ENCODE results near the gene ITGA4.

DNA sequence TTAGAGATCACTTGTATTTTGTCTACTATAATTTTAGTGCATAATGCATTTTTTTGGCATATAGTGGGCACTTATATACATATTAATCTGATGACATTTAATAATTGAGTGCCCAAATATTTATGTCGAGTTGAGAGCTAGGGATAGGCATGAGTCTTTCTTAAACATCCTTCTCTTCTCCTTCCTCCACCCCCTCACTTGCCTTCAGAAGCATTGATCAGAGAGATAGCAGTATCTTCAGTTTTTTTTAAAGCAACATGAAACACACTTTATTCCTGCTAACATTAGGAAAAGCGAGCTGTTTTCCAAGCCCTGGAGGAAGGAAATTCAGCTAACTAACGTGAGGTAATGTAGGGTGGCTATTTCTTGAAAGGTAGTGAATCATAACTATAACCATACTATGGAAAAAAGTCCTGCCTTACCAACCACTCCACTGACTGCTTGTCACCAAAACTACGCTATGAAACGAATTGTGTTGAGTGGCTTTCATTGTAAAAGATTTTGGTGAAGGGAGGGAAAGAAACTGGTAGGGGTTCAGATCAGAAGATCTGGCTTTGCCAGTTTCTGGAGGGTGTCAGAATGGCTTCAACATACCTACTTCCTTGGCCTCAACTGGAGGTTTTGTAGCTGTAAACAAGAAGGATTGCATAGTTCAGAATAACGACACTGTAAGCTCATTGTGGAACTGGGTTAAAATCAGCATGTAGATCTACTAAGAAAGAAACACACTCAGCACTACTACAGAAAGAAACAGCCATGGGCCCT is 2.3 kb upstream of the ITGA4 start:
- no peak for TF ChIP-seq POLR2AphosphoS5 (IDR thresholded peaks at IDR 0.05; ENCODE audit: low read depth, low read length)
- TF ChIP-seq, protein P1, sequence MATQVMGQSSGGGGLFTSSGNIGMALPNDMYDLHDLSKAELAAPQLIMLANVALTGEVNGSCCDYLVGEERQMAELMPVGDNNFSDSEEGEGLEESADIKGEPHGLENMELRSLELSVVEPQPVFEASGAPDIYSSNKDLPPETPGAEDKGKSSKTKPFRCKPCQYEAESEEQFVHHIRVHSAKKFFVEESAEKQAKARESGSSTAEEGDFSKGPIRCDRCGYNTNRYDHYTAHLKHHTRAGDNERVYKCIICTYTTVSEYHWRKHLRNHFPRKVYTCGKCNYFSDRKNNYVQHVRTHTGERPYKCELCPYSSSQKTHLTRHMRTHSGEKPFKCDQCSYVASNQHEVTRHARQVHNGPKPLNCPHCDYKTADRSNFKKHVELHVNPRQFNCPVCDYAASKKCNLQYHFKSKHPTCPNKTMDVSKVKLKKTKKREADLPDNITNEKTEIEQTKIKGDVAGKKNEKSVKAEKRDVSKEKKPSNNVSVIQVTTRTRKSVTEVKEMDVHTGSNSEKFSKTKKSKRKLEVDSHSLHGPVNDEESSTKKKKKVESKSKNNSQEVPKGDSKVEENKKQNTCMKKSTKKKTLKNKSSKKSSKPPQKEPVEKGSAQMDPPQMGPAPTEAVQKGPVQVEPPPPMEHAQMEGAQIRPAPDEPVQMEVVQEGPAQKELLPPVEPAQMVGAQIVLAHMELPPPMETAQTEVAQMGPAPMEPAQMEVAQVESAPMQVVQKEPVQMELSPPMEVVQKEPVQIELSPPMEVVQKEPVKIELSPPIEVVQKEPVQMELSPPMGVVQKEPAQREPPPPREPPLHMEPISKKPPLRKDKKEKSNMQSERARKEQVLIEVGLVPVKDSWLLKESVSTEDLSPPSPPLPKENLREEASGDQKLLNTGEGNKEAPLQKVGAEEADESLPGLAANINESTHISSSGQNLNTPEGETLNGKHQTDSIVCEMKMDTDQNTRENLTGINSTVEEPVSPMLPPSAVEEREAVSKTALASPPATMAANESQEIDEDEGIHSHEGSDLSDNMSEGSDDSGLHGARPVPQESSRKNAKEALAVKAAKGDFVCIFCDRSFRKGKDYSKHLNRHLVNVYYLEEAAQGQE (IDR thresholded peaks at IDR 0.05; ENCODE audit: insufficient read depth in 1 of 2, low read depth in 2 of 2, low read length in 2 of 2): no peak
